Activated B cell treated with CpG ODN at 0.5 μM for 24 hours (primary cell): ENCODE data around the gene BTD. TPM values are rescaled to one million over a fixed set of nuclear protein-coding genes. Genes with fewer than 3 reads are reported as not detected.

Source experiments
- ATAC-seq: fragments of 200-7000 bp; cut with Tn5 transposase; one replicate; pipeline ENCODE4 v1.10.0; 2021; ENCODE audit warnings: low read depth, mild to moderate bottlenecking, moderate library complexity
- CTCF ChIA-PET: fragments of 350-600 bp; sonication (Branson Sonifier 250); formaldehyde crosslinking; loops from one replicate; lab custom pipeline; 2021; ENCODE audit warnings: antibody characterized with exemption; lab: Charles Lee
- POLR2A ChIA-PET: fragments of 350-600 bp; sonication (Branson Sonifier 250); formaldehyde crosslinking; loops from one replicate; lab custom pipeline; 2021; ENCODE audit warnings: antibody characterized with exemption; lab: Charles Lee
- DNase-seq: peaks from one replicate; pipeline ENCODE4 v3.0.0; 2022
- H3K27ac Mint-ChIP-seq: one replicate; pipeline ENCODE4 v1.8.0; 2020; ENCODE audit warnings: mixed read lengths
- H3K27me3 Mint-ChIP-seq: one replicate; pipeline ENCODE4 v1.8.0; 2021; ENCODE audit warnings: mixed read lengths
- H3K36me3 Mint-ChIP-seq: one replicate; pipeline ENCODE4 v1.8.0; 2021; ENCODE audit warnings: low read depth, mixed read lengths
- H3K4me1 Mint-ChIP-seq: one replicate; pipeline ENCODE4 v1.8.0; 2021; ENCODE audit warnings: mixed read lengths
- H3K4me3 Mint-ChIP-seq: one replicate; pipeline ENCODE4 v1.8.0; 2020; ENCODE audit warnings: mild to moderate bottlenecking, mixed read lengths
- H3K9me3 Mint-ChIP-seq: one replicate; pipeline ENCODE4 v1.8.0; 2020; ENCODE audit warnings: mixed read lengths
- intact Hi-C: fragments of 100-400 bp; cut with micrococcal nuclease; formaldehyde crosslinking; loops from one replicate; pipeline ENCODE4 v1.15.1; 2024
- total RNA-seq: library from RNA; stranded (reverse); gene quantifications from 2 replicates; pipeline ENCODE4 v1.2.3, GENCODE V29; 2022
- TF ChIP-seq, protein P1 (sequence below): fragments of 200-600 bp; IDR thresholded peaks from one replicate; pipeline ENCODE4 v1.8.0; 2022; ENCODE audit warnings: antibody characterized with exemption, mild to moderate bottlenecking

Gene BTD
- total RNA-seq, 1 donor from 2014 or later: 9.1 TPM

DNA sequence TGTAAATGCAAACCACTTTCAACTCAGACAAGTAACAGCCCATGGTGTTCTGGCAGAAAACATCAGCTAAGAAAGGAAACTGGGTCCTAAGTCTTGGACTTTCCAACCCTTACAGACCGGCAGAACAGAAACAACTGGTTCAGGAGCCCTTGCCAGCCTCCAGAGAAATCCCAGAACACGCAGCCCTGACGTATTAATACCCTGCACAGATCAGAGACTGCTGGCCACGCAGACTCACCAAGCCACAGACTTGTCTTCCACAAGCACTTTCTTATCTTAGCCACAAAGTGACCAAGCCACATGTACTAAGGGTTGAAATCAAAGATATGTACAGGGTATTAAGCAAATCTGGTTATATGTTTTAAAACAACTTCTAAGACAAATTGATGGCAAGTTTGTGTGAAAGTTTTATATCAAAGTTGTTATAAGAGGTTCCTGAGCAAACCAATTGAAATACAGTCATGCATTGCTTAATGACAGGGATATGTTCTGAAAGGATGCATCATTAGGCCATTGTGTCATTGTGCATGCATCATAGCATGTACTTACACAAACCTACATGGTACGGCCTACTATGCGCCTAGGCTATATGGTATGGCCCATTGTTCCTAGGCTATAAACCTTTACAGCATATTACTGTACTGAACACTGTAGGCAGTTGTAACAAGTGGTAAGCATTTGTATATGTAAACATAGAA is 36.8 kb downstream of the BTD start:
- H3K4me1 Mint-ChIP-seq: peaks cover 32% of the 10 kb centered on the region
- no peak overlapping the region for H3K27ac Mint-ChIP-seq
- no peak overlapping the region for H3K4me3 Mint-ChIP-seq
- H3K27me3 Mint-ChIP-seq: no peaks in the 10 kb centered on the region
- POLR2A ChIA-PET: no interaction called here
- TF ChIP-seq, protein P1, sequence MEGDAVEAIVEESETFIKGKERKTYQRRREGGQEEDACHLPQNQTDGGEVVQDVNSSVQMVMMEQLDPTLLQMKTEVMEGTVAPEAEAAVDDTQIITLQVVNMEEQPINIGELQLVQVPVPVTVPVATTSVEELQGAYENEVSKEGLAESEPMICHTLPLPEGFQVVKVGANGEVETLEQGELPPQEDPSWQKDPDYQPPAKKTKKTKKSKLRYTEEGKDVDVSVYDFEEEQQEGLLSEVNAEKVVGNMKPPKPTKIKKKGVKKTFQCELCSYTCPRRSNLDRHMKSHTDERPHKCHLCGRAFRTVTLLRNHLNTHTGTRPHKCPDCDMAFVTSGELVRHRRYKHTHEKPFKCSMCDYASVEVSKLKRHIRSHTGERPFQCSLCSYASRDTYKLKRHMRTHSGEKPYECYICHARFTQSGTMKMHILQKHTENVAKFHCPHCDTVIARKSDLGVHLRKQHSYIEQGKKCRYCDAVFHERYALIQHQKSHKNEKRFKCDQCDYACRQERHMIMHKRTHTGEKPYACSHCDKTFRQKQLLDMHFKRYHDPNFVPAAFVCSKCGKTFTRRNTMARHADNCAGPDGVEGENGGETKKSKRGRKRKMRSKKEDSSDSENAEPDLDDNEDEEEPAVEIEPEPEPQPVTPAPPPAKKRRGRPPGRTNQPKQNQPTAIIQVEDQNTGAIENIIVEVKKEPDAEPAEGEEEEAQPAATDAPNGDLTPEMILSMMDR: no peak
- DNase-seq: no peak
- no peak for ATAC-seq
- no peaks in the 10 kb centered on the region for H3K9me3 Mint-ChIP-seq
- intact Hi-C loops: loop anchor here (10.0 kb wide), 1 partner anchor 316 kb away; no protein-coding TSS in a partner anchor
- peaks cover 14% of the 10 kb centered on the region for H3K36me3 Mint-ChIP-seq
- CTCF ChIA-PET: interaction anchor here (1.2 kb wide), 1 partner anchor 174 kb away, joined by 3 read pairs; no protein-coding TSS in a partner anchor

DNA sequence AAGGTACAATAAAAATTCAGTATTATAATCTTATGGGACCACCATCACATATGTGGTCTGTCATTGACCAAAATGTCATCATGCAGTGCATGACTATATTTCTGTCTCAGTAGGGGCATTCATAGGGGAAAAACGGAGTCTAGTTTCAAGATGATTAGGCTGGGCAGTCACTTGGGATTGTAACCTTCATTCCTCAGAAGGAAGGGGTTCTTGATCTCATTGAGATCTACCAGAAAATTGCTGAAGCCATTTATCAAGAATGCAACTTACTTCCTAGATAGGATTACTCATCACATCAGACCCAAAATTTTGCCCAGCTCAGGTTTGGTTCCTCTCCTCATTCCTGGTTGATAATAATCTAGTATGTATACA is 37.3 kb downstream of the BTD start:
- intact Hi-C loops: loop anchor here (10.0 kb wide), 1 partner anchor 316 kb away; no protein-coding TSS in a partner anchor
- TF ChIP-seq, protein P1: no peak
- peaks cover 32% of the 10 kb centered on the region for H3K4me1 Mint-ChIP-seq
- no peaks in the 10 kb centered on the region for H3K27me3 Mint-ChIP-seq
- no peak for DNase-seq
- H3K36me3 Mint-ChIP-seq: peaks cover 14% of the 10 kb centered on the region
- no peaks in the 10 kb centered on the region for H3K9me3 Mint-ChIP-seq
- peak; percentile 19 for ATAC-seq
- H3K27ac Mint-ChIP-seq: no peak overlapping the region
- ChIA-PET POLR2A (no interaction called here), CTCF (no interaction called here)
- H3K4me3 Mint-ChIP-seq: no peak overlapping the region

- peaks cover 22% of the 10 kb centered on the region for H3K36me3 Mint-ChIP-seq
- no peaks in the 10 kb centered on the region for H3K9me3 Mint-ChIP-seq
- no peak overlapping the region for H3K27ac Mint-ChIP-seq
- ChIA-PET POLR2A (interaction anchor here (0.7 kb wide), 1 partner anchor 68 kb away, joined by 7 read pairs; no protein-coding TSS in a partner anchor), CTCF (no interaction called here)
- peaks cover 40% of the 10 kb centered on the region for H3K4me1 Mint-ChIP-seq
- ATAC-seq (no peak), DNase-seq (no peak)
- H3K27me3 Mint-ChIP-seq: no peaks in the 10 kb centered on the region
- intact Hi-C loops: loop anchor here (5.0 kb wide), 1 partner anchor 162 kb away; no protein-coding TSS in a partner anchor
- TF ChIP-seq, protein P1: no peak
- H3K4me3 Mint-ChIP-seq: no peak overlapping the region
Observed at GRCh38 chr3:15645246-15645645, 43.7 kb downstream of the BTD start.

DNA sequence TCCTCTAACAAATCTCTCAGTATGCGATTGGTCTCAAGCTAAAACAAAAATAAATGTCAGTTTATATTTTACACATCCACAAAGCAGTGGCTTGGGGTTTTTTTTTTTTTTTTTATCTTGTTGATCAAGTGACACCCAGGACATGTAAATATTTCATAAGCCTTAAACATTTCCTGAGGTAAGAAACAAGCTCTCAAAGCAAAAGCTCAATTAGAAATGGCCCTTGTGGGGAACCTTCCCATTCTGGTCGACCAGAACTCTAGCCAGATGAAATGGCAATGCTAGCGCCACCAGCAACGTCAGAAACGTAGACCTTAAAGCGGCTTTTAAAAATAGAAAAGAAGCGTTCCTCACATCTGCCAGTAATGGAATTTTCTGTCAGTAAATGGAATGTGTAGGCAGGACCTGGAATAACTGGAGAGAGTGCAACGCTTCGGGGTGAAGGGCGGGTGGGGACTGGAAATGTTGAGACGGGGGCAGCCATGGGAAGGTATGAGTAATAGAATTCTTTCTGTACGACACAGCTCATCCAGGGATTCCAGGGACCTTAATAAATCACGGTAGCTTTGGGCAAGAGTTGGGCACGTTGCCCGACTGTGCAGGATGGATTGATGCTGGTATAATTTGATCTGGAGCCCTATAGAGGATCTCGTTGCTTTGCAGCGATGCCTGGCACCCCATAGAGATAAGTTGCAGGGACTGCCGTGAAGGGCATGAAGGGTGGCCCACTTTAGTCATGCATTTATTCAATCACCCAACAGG is 44.4 kb downstream of the BTD start:
- H3K4me1 Mint-ChIP-seq: peaks cover 45% of the 10 kb centered on the region

More for the DNA sequence above, 44.4 kb downstream of the BTD start:
- Mint-ChIP-seq H3K9me3 (no peaks in the 10 kb centered on the region), H3K36me3 (peaks cover 22% of the 10 kb centered on the region), H3K27me3 (no peaks in the 10 kb centered on the region), H3K4me3 (no peak overlapping the region), H3K27ac (no peak overlapping the region)
- ATAC-seq (no peak), DNase-seq (no peak)
- TF ChIP-seq, protein P1: no peak
- intact Hi-C loops: loop anchor here (5.0 kb wide), 1 partner anchor 161 kb away; no protein-coding TSS in a partner anchor
- POLR2A ChIA-PET: interaction anchor here (0.7 kb wide), 1 partner anchor 68 kb away, joined by 7 read pairs; no protein-coding TSS in a partner anchor
- CTCF ChIA-PET: interaction anchor here (0.6 kb wide), 1 partner anchor 15 kb away, joined by 4 read pairs; no protein-coding TSS in a partner anchor
